SH-SY5Y (cell line): ENCODE measurements around the gene AGAP1.

Experiments used
- GATA2 ChIP-seq: IDR thresholded peaks from 2 replicates; pipeline ENCODE4 v1.6.1; 2011; ENCODE audit warnings: mild to moderate bottlenecking, low read depth, low read length
- GATA3 ChIP-seq: IDR thresholded peaks from 2 replicates; pipeline ENCODE4 v1.6.1; 2011; ENCODE audit warnings: low read depth, mild to moderate bottlenecking, low read length, moderate library complexity

DNA sequence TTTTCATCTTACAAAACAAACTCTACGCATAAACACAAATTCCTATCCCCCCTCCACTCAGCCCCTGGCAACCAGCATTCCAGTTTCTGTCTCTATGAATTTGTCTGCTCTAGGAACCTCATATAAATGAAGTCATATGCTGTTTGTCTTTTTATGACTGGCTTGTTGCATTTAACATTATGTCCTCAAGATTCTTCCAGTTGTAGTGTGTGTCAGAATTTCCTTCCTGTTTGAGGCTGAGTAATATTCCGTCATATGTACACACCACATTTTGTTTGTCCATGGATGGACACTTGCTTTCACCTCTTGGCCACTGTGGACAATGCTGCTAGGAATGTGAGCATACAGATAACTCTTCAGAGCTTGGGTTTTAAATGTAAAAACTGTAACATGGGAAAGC, 402.2 kb downstream of the AGAP1 start:
- no peak for TF ChIP-seq GATA3
- TF ChIP-seq GATA2 = no peak
